Calu3 (cell line): ENCODE results near the gene KRTAP13-4. TPM values are rescaled to one million over a fixed set of nuclear protein-coding genes. Genes with fewer than 3 reads are reported as not detected.

Source experiments
- Bru-seq: library from RNA; stranded (reverse); fragments of 400-500 nt; gene quantifications from one replicate; lab custom pipeline; 2021; lab: Mats Ljungman, UMichigan
- BruChase-seq, 2 experiments: library from RNA; stranded (reverse); fragments of 400-500 nt; gene quantifications; one replicate each; lab custom pipeline; 2021; lab: Mats Ljungman, UMichigan
- BruUV-seq: library from RNA; stranded (reverse); fragments of 400-500 nt; replicated peaks from 2 replicates; lab custom pipeline; 2021; lab: Mats Ljungman, UMichigan
- CTCF ChIA-PET: fragments of 300-600 bp; sonication (Branson Sonifier 250); formaldehyde crosslinking; loops from one replicate; lab custom pipeline; 2022; ENCODE audit warnings: antibody characterized with exemption; lab: Charles Lee
- DNase-seq: peaks from one replicate; pipeline ENCODE4 v3.0.0; 2022
- H3K27ac Mint-ChIP-seq: one replicate; pipeline ENCODE4 v1.8.0; 2022; ENCODE audit warnings: mixed read lengths; ENCODE audit not compliant: unreplicated experiment
- H3K27me3 Mint-ChIP-seq: one replicate; pipeline ENCODE4 v1.8.0; 2022; ENCODE audit warnings: mixed read lengths; ENCODE audit not compliant: unreplicated experiment
- H3K36me3 Mint-ChIP-seq: one replicate; pipeline ENCODE4 v1.8.0; 2022; ENCODE audit warnings: mild to moderate bottlenecking, moderate library complexity, mixed read lengths; ENCODE audit not compliant: insufficient read depth, unreplicated experiment
- H3K4me1 Mint-ChIP-seq: one replicate; pipeline ENCODE4 v1.8.0; 2022; ENCODE audit warnings: mild to moderate bottlenecking, low read depth, mixed read lengths; ENCODE audit not compliant: unreplicated experiment
- H3K4me3 Mint-ChIP-seq: one replicate; pipeline ENCODE4 v1.8.0; 2022; ENCODE audit warnings: mild to moderate bottlenecking, low read depth, moderate library complexity, mixed read lengths; ENCODE audit not compliant: unreplicated experiment
- H3K9me3 Mint-ChIP-seq: one replicate; pipeline ENCODE4 v1.8.0; 2022; ENCODE audit warnings: low read depth, mixed read lengths; ENCODE audit not compliant: unreplicated experiment
- CTCF ChIP-seq: fragments of 200-600 bp; IDR thresholded peaks from one replicate; pipeline ENCODE4 v1.8.0; 2022; ENCODE audit warnings: antibody characterized with exemption; ENCODE audit not compliant: unreplicated experiment
- intact Hi-C: fragments of 100-400 bp; cut with micrococcal nuclease; formaldehyde crosslinking; loops from one replicate; pipeline ENCODE4 v1.10.0; 2022; ENCODE audit not compliant: unreplicated experiment
- long read RNA-seq: library from polyadenylated mRNA; stranded (forward); transcript quantifications from one replicate; pipeline ENCODE4 v2.0.0, GENCODE V29; 2022
- total RNA-seq: library from RNA; stranded (reverse); gene quantifications from 2 replicates; pipeline ENCODE4 v1.2.3, GENCODE V29; 2022

The KRTAP13-4 gene
- total RNA-seq, result not detected in 2 replicates
- not detected for Bru-seq, nascent RNA
- not detected for BruChase-seq, experiment 1, labeled RNA remaining after a 6-hour chase
- not detected for BruChase-seq, experiment 2, labeled RNA remaining after a 2-hour chase
- long read RNA-seq, result 0 reads

DNA sequence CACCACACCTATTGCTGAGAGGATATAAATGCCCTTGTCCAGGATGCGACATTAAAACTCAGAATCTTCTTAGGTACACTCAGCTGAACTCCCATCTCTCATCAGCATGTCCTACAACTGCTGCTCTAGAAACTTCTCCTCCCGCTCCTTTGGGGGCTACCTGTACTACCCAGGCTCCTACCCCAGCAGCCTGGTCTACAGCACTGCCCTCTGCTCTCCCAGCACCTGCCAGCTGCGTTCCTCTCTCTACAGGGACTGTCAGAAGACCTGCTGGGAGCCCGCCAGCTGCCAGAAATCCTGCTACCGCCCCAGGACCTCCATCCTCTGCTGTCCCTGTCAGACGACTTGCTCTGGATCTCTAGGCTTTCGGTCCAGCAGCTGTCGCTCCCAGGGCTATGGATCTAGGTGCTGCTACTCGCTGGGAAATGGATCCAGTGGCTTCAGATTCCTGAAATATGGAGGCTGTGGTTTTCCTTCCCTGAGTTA is at the start of gene KRTAP13-4:
Gene KRTAP13-4 (plus strand): TSS at position 51 of the 486 bp plus-strand sequence. CDS start 56 bp downstream, at position 107.
- Mint-ChIP-seq H3K9me3 (peaks cover 5% of the 10 kb centered on the region), H3K27me3 (no peaks in the 10 kb centered on the region), H3K27ac (no peak within 1 kb of the TSS), H3K36me3 (no peaks in the 10 kb centered on the region), H3K4me1 (no peaks in the 10 kb centered on the region), H3K4me3 (no peak within 1 kb of the TSS)
- intact Hi-C loops, result no loop called here
- TF ChIP-seq CTCF, result no peak
- DNase-seq, result no peak
- CTCF ChIA-PET, result no interaction called here
- BruUV-seq, result no TSS peak

DNA sequence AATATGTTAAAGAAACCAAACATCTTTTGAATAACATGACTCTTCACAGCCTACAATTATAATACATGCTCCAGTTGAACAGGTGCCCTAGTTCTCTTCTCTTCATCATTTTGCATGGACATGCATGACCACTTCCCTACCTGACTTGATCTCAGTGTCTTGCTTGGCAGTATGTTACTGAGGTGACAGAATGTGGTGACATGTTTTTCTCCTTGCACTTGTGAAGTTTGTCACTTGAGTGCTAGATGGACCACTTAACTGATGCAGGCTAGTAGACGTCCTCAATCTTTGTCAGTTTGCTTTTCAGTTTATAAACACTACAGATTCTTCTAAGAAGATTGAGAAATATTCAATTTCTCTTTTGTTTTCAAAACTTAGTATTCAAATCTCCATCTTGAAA is 47.8 kb upstream of the KRTAP13-4 start:
- TF ChIP-seq CTCF, result no peak
- no peak for DNase-seq
- intact Hi-C loops, result no loop called here
- CTCF ChIA-PET, result no interaction called here
- Mint-ChIP-seq H3K4me1 (no peaks in the 10 kb centered on the region), H3K4me3 (no peak overlapping the region), H3K9me3 (peaks cover 7% of the 10 kb centered on the region), H3K36me3 (no peaks in the 10 kb centered on the region), H3K27me3 (no peaks in the 10 kb centered on the region), H3K27ac (no peak overlapping the region)
- no TSS peak for BruUV-seq

- Mint-ChIP-seq H3K9me3 (peaks cover 2% of the 10 kb centered on the region), H3K27ac (no peak overlapping the region), H3K4me1 (no peaks in the 10 kb centered on the region), H3K4me3 (no peak overlapping the region), H3K36me3 (no peaks in the 10 kb centered on the region), H3K27me3 (no peaks in the 10 kb centered on the region)
- no peak for DNase-seq
- intact Hi-C loops, result no loop called here
- TF ChIP-seq CTCF, result no peak
- no TSS peak for BruUV-seq
- CTCF ChIA-PET, result no interaction called here
These were observed 38.5 kb upstream of the KRTAP13-4 start for GRCh38 chr21:30391492-30392025.

- Mint-ChIP-seq H3K4me3 (no peak within 1 kb of the TSS), H3K4me1 (no peaks in the 10 kb centered on the region), H3K9me3 (peaks cover 2% of the 10 kb centered on the region), H3K36me3 (no peaks in the 10 kb centered on the region), H3K27ac (no peak within 1 kb of the TSS), H3K27me3 (no peaks in the 10 kb centered on the region)
- BruUV-seq, result no TSS peak
- no peak for TF ChIP-seq CTCF
- intact Hi-C loops, result no loop called here
- CTCF ChIA-PET, result no interaction called here
- DNase-seq, result no peak
These were observed 34.3 kb upstream of the KRTAP13-4 start, which contains the start of gene KRTAP13-1 for GRCh38 chr21:30395731-30396130. KRTAP13-1 (plus strand) TSS chr21:30396031; CDS start chr21:30396087, 56 bp downstream.
